Dendritic cell treated with granulocyte-macrophage colony-stimulating factor and Interleukin-4, amounts not matched to agents 40 ng/mL and 50 ng/mL, for 4 days (primary cell): ENCODE measurements around the gene GAS2L1.

Experiments
- H3K27ac Mint-ChIP-seq: one replicate; pipeline ENCODE4 v1.8.0; 2022; ENCODE audit warnings: mild to moderate bottlenecking, mixed read lengths
- H3K27me3 Mint-ChIP-seq: one replicate; pipeline ENCODE4 v1.8.0; 2022; ENCODE audit warnings: mild to moderate bottlenecking, mixed read lengths
- H3K36me3 Mint-ChIP-seq: one replicate; pipeline ENCODE4 v1.8.0; 2022; ENCODE audit warnings: low read depth, mixed read lengths
- H3K4me1 Mint-ChIP-seq: one replicate; pipeline ENCODE4 v1.8.0; 2022; ENCODE audit warnings: low read depth, mixed read lengths
- H3K4me3 Mint-ChIP-seq: one replicate; pipeline ENCODE4 v1.8.0; 2022; ENCODE audit warnings: mild to moderate bottlenecking, moderate library complexity, mixed read lengths
- H3K9me3 Mint-ChIP-seq: one replicate; pipeline ENCODE4 v1.8.0; 2022; ENCODE audit warnings: mixed read lengths
- intact Hi-C: fragments of 100-400 bp; cut with micrococcal nuclease; formaldehyde crosslinking; loops from one replicate; pipeline ENCODE4 v1.15.0; 2022

The GAS2L1 gene

GRCh38 chr22:29298641-29299040 is 7.8 kb upstream of the GAS2L1 start:
- intact Hi-C loops, result no loop called here
- peaks cover 38% of the 10 kb centered on the region for H3K4me1 Mint-ChIP-seq
- no peak overlapping the region for H3K4me3 Mint-ChIP-seq
- no peaks in the 10 kb centered on the region for H3K9me3 Mint-ChIP-seq
- H3K27ac Mint-ChIP-seq, result no peak overlapping the region
- peaks cover 79% of the 10 kb centered on the region for H3K36me3 Mint-ChIP-seq
- no peaks in the 10 kb centered on the region for H3K27me3 Mint-ChIP-seq

- peaks cover 45% of the 10 kb centered on the region for H3K4me1 Mint-ChIP-seq
- H3K27me3 Mint-ChIP-seq, result no peaks in the 10 kb centered on the region
- H3K9me3 Mint-ChIP-seq, result no peaks in the 10 kb centered on the region
- H3K4me3 Mint-ChIP-seq, result no peak overlapping the region
- H3K36me3 Mint-ChIP-seq, result peaks cover 72% of the 10 kb centered on the region
- no peak overlapping the region for H3K27ac Mint-ChIP-seq
- intact Hi-C loops, result no loop called here
These were observed 7.1 kb upstream of the GAS2L1 start for GRCh38 chr22:29299136-29299900.

GRCh38 chr22:29300467-29300806 is 6.0 kb upstream of the GAS2L1 start:
- Mint-ChIP-seq H3K4me3 (no peak overlapping the region), H3K36me3 (peaks cover 61% of the 10 kb centered on the region), H3K4me1 (peaks cover 56% of the 10 kb centered on the region), H3K9me3 (no peaks in the 10 kb centered on the region), H3K27ac (no peak overlapping the region), H3K27me3 (peaks cover 10% of the 10 kb centered on the region)
- intact Hi-C loops, result no loop called here

GRCh38 chr22:29300807-29301601 is 5.4 kb upstream of the GAS2L1 start:
- H3K4me1 Mint-ChIP-seq, result peaks cover 61% of the 10 kb centered on the region
- intact Hi-C loops, result no loop called here
- peaks cover 55% of the 10 kb centered on the region for H3K36me3 Mint-ChIP-seq
- H3K27ac Mint-ChIP-seq, result peak overlapping the region; percentile 3
- peaks cover 12% of the 10 kb centered on the region for H3K27me3 Mint-ChIP-seq
- H3K9me3 Mint-ChIP-seq, result no peaks in the 10 kb centered on the region
- H3K4me3 Mint-ChIP-seq, result no peak overlapping the region

GRCh38 chr22:29301716-29302401 is 4.6 kb upstream of the GAS2L1 start:
- peaks cover 51% of the 10 kb centered on the region for H3K36me3 Mint-ChIP-seq
- peaks cover 65% of the 10 kb centered on the region for H3K4me1 Mint-ChIP-seq
- no peaks in the 10 kb centered on the region for H3K9me3 Mint-ChIP-seq
- H3K4me3 Mint-ChIP-seq, result no peak overlapping the region
- H3K27me3 Mint-ChIP-seq, result peaks cover 12% of the 10 kb centered on the region
- H3K27ac Mint-ChIP-seq, result peak overlapping the region; percentile 82
- intact Hi-C loops, result loop anchor here (2.0 kb wide), 1 partner anchor 33 kb away; the partner anchor contains the start of gene EWSR1

GRCh38 chr22:29302402-29302680 is 4.1 kb upstream of the GAS2L1 start:
- intact Hi-C loops, result loop anchor here (2.0 kb wide), 1 partner anchor 34 kb away; the partner anchor contains the start of gene EWSR1
- Mint-ChIP-seq H3K27me3 (peaks cover 12% of the 10 kb centered on the region), H3K4me1 (peaks cover 66% of the 10 kb centered on the region), H3K36me3 (peaks cover 48% of the 10 kb centered on the region), H3K4me3 (no peak overlapping the region), H3K9me3 (no peaks in the 10 kb centered on the region), H3K27ac (peak overlapping the region; percentile 82)

- peaks cover 12% of the 10 kb centered on the region for H3K27me3 Mint-ChIP-seq
- H3K27ac Mint-ChIP-seq, result peak overlapping the region; percentile 82
- peaks cover 72% of the 10 kb centered on the region for H3K4me1 Mint-ChIP-seq
- H3K9me3 Mint-ChIP-seq, result no peaks in the 10 kb centered on the region
- intact Hi-C loops, result loop anchor here (2.0 kb wide), 1 partner anchor 34 kb away; the partner anchor contains the start of gene EWSR1
- H3K4me3 Mint-ChIP-seq, result no peak overlapping the region
- peaks cover 47% of the 10 kb centered on the region for H3K36me3 Mint-ChIP-seq
These were observed 3.6 kb upstream of the GAS2L1 start for GRCh38 chr22:29302681-29303465.

GRCh38 chr22:29305836-29306174 is 645 bp upstream of the GAS2L1 start:
- peak overlapping the region; percentile 82 for H3K27ac Mint-ChIP-seq
- intact Hi-C loops, result no loop called here
- no peaks in the 10 kb centered on the region for H3K9me3 Mint-ChIP-seq
- peaks cover 88% of the 10 kb centered on the region for H3K4me1 Mint-ChIP-seq
- H3K27me3 Mint-ChIP-seq, result peaks cover 12% of the 10 kb centered on the region
- H3K4me3 Mint-ChIP-seq, result peak overlapping the region; percentile 92
- H3K36me3 Mint-ChIP-seq, result peaks cover 42% of the 10 kb centered on the region

- H3K4me3 Mint-ChIP-seq, result peak overlapping the region; percentile 92
- peaks cover 45% of the 10 kb centered on the region for H3K36me3 Mint-ChIP-seq
- H3K4me1 Mint-ChIP-seq, result peaks cover 90% of the 10 kb centered on the region
- peaks cover 12% of the 10 kb centered on the region for H3K27me3 Mint-ChIP-seq
- intact Hi-C loops, result no loop called here
- H3K9me3 Mint-ChIP-seq, result no peaks in the 10 kb centered on the region
- H3K27ac Mint-ChIP-seq, result peak overlapping the region; percentile 82
These were observed 565 bp downstream of the GAS2L1 start for GRCh38 chr22:29306835-29307595.

- Mint-ChIP-seq H3K36me3 (peaks cover 51% of the 10 kb centered on the region), H3K9me3 (no peaks in the 10 kb centered on the region), H3K27ac (peak overlapping the region; percentile 82), H3K4me3 (peak overlapping the region; percentile 92), H3K4me1 (peaks cover 90% of the 10 kb centered on the region), H3K27me3 (peaks cover 14% of the 10 kb centered on the region)
- intact Hi-C loops, result no loop called here
These were observed 1.2 kb downstream of the GAS2L1 start for GRCh38 chr22:29307596-29308147.

GRCh38 chr22:29308148-29308790 is 1.8 kb downstream of the GAS2L1 start:
- intact Hi-C loops, result no loop called here
- Mint-ChIP-seq H3K9me3 (no peaks in the 10 kb centered on the region), H3K4me3 (peak overlapping the region; percentile 58), H3K27me3 (peaks cover 20% of the 10 kb centered on the region), H3K27ac (peak overlapping the region; percentile 82), H3K4me1 (peaks cover 90% of the 10 kb centered on the region), H3K36me3 (peaks cover 57% of the 10 kb centered on the region)

GRCh38 chr22:29308791-29309262 is 2.4 kb downstream of the GAS2L1 start:
- peak overlapping the region; percentile 82 for H3K27ac Mint-ChIP-seq
- H3K4me1 Mint-ChIP-seq, result peaks cover 90% of the 10 kb centered on the region
- peaks cover 25% of the 10 kb centered on the region for H3K27me3 Mint-ChIP-seq
- H3K4me3 Mint-ChIP-seq, result peak overlapping the region; percentile 58
- intact Hi-C loops, result no loop called here
- peaks cover 63% of the 10 kb centered on the region for H3K36me3 Mint-ChIP-seq
- H3K9me3 Mint-ChIP-seq, result no peaks in the 10 kb centered on the region
